Neural progenitor cell (in vitro differentiated cells): ENCODE data around the gene AIM2. TPM values are rescaled to one million over a fixed set of nuclear protein-coding genes. Genes with fewer than 3 reads are reported as not detected.

ENCODE experiments used
- DNase-seq: peaks from one replicate; pipeline ENCODE4 v3.0.0-alpha.2; 2016; ENCODE audit warnings: low spot score
- H2AFZ ChIP-seq: fragments of 200-600 bp; sonication (generic); replicated peaks from 2 replicates; pipeline ENCODE4 v1.6.1; 2016; ENCODE audit warnings: antibody characterized with exemption
- H3F3A ChIP-seq: fragments of 200-600 bp; sonication (generic); 2 replicates; pipeline ENCODE4 v1.6.1; 2016; ENCODE audit warnings: antibody characterized with exemption, low read depth
- H3K27ac ChIP-seq: fragments of 200-600 bp; sonication (generic); 2 replicates; pipeline ENCODE4 v1.5.1; 2016; ENCODE audit warnings: mild to moderate bottlenecking
- H3K27me3 ChIP-seq: fragments of 200-600 bp; sonication (generic); 2 replicates; pipeline ENCODE4 v1.6.1; 2016; ENCODE audit warnings: mild to moderate bottlenecking, moderate library complexity
- H3K36me3 ChIP-seq: fragments of 200-600 bp; sonication (generic); 2 replicates; pipeline ENCODE4 v1.5.1; 2016
- H3K4me1 ChIP-seq: fragments of 200-600 bp; sonication (generic); 2 replicates; pipeline ENCODE4 v1.6.1; 2016; ENCODE audit warnings: mixed run types
- H3K4me2 ChIP-seq: fragments of 200-600 bp; sonication (generic); 2 replicates; pipeline ENCODE4 v1.6.1; 2016
- H3K4me3 ChIP-seq: fragments of 200-600 bp; sonication (generic); 2 replicates; pipeline ENCODE4 v1.5.1; 2016
- H3K79me2 ChIP-seq: fragments of 200-600 bp; sonication (generic); 2 replicates; pipeline ENCODE4 v1.6.1; 2016; ENCODE audit warnings: low read depth
- H3K9ac ChIP-seq: fragments of 200-600 bp; sonication (generic); 2 replicates; pipeline ENCODE4 v1.6.1; 2016
- H3K9me3 ChIP-seq: fragments of 200-600 bp; sonication (generic); 2 replicates; pipeline ENCODE4 v1.5.1; 2016; ENCODE audit warnings: low read depth
- H4K20me1 ChIP-seq: fragments of 200-600 bp; sonication (generic); 2 replicates; pipeline ENCODE4 v1.6.1; 2016; ENCODE audit warnings: low read depth
- H3K27ac Mint-ChIP-seq: 3 replicates; pipeline ENCODE4 v1.8.0; 2021; ENCODE audit warnings: mixed read lengths
- H3K27me3 Mint-ChIP-seq: 2 replicates; pipeline ENCODE4 v1.8.0; 2022; ENCODE audit warnings: low read depth, mild to moderate bottlenecking, inconsistent platforms, moderate library complexity, mixed read lengths; ENCODE audit not compliant: insufficient read depth
- H3K36me3 Mint-ChIP-seq: 3 replicates; pipeline ENCODE4 v1.8.0; 2021; ENCODE audit warnings: mixed read lengths
- H3K4me1 Mint-ChIP-seq: 3 replicates; pipeline ENCODE4 v1.8.0; 2021; ENCODE audit warnings: mixed read lengths
- H3K4me3 Mint-ChIP-seq: 3 replicates; pipeline ENCODE4 v1.8.0; 2021; ENCODE audit warnings: mild to moderate bottlenecking, moderate library complexity, mixed read lengths
- H3K9me3 Mint-ChIP-seq: 3 replicates; pipeline ENCODE4 v1.8.0; 2020; ENCODE audit warnings: mixed read lengths
- EZH2 ChIP-seq: fragments of 200-600 bp; sonication (generic); IDR thresholded peaks from 2 replicates; pipeline ENCODE4 v1.6.1; 2017; ENCODE audit warnings: antibody characterized with exemption, mild to moderate bottlenecking, moderate library complexity
- EZH2phosphoT487 ChIP-seq: fragments of 200-600 bp; sonication (generic); IDR thresholded peaks from 2 replicates; pipeline ENCODE4 v1.6.1; 2017; ENCODE audit warnings: antibody characterized with exemption
- total RNA-seq: library from RNA; depleted of rRNA; stranded (reverse); fragments of >200 nt; gene quantifications from 2 replicates; pipeline ENCODE4 v1.2.3, GENCODE V29; 2015; ENCODE audit warnings: low replicate concordance
- TF ChIP-seq, protein P1 (sequence below): fragments of 200-600 bp; sonication (generic); IDR thresholded peaks from 2 replicates; pipeline ENCODE4 v1.5.1; 2017; ENCODE audit warnings: antibody characterized with exemption, mild to moderate bottlenecking

The AIM2 gene
- total RNA-seq, 1 donor from 2014 or later, result 2.9 TPM

- no peak overlapping the region for H2AFZ ChIP-seq
- Mint-ChIP-seq H3K27me3 (peaks cover 2% of the 10 kb centered on the region), H3K4me3 (no peak overlapping the region), H3K4me1 (peaks cover 3% of the 10 kb centered on the region), H3K27ac (no peak overlapping the region), H3K9me3 (no peaks in the 10 kb centered on the region), H3K36me3 (peaks cover 10% of the 10 kb centered on the region)
- no peaks in the 10 kb centered on the region for H3K9me3 ChIP-seq
- no peaks in the 10 kb centered on the region for H4K20me1 ChIP-seq
- no peak overlapping the region for H3K4me3 ChIP-seq
- no peak for DNase-seq
- H3K9ac ChIP-seq, result no peak overlapping the region
- H3K4me2 ChIP-seq, result no peak overlapping the region
- no peaks in the 10 kb centered on the region for H3F3A ChIP-seq
- H3K79me2 ChIP-seq, result no peaks in the 10 kb centered on the region
- peaks cover 8% of the 10 kb centered on the region for H3K36me3 ChIP-seq
- no peak for TF ChIP-seq EZH2
- TF ChIP-seq EZH2phosphoT487, result no peak
- TF ChIP-seq, protein P1, sequence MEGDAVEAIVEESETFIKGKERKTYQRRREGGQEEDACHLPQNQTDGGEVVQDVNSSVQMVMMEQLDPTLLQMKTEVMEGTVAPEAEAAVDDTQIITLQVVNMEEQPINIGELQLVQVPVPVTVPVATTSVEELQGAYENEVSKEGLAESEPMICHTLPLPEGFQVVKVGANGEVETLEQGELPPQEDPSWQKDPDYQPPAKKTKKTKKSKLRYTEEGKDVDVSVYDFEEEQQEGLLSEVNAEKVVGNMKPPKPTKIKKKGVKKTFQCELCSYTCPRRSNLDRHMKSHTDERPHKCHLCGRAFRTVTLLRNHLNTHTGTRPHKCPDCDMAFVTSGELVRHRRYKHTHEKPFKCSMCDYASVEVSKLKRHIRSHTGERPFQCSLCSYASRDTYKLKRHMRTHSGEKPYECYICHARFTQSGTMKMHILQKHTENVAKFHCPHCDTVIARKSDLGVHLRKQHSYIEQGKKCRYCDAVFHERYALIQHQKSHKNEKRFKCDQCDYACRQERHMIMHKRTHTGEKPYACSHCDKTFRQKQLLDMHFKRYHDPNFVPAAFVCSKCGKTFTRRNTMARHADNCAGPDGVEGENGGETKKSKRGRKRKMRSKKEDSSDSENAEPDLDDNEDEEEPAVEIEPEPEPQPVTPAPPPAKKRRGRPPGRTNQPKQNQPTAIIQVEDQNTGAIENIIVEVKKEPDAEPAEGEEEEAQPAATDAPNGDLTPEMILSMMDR, result no peak
- no peak overlapping the region for H3K27ac ChIP-seq
- no peaks in the 10 kb centered on the region for H3K4me1 ChIP-seq
- no peaks in the 10 kb centered on the region for H3K27me3 ChIP-seq
Observed at GRCh38 chr1:159065106-159065505, 11.5 kb downstream of the AIM2 start.

GRCh38 chr1:159058751-159059150, 17.8 kb downstream of the AIM2 start:
- Histone ChIP-seq H3K36me3 (peaks cover 8% of the 10 kb centered on the region), H3K4me1 (no peaks in the 10 kb centered on the region), H3K4me2 (no peak overlapping the region), H3K79me2 (no peaks in the 10 kb centered on the region), H3K27me3 (no peaks in the 10 kb centered on the region), H2AFZ (no peak overlapping the region), H3F3A (no peaks in the 10 kb centered on the region), H4K20me1 (no peaks in the 10 kb centered on the region), H3K9ac (no peak overlapping the region), H3K4me3 (no peak overlapping the region), H3K27ac (no peak overlapping the region), H3K9me3 (no peaks in the 10 kb centered on the region)
- Mint-ChIP-seq H3K27me3 (peaks cover 3% of the 10 kb centered on the region), H3K4me3 (no peak overlapping the region), H3K4me1 (peaks cover 22% of the 10 kb centered on the region), H3K9me3 (no peaks in the 10 kb centered on the region), H3K27ac (no peak overlapping the region), H3K36me3 (peaks cover 14% of the 10 kb centered on the region)
- no peak for TF ChIP-seq EZH2phosphoT487
- no peak for DNase-seq

- Histone ChIP-seq H3F3A (no peaks in the 10 kb centered on the region), H3K36me3 (peaks cover 8% of the 10 kb centered on the region), H3K79me2 (no peaks in the 10 kb centered on the region), H3K4me3 (no peak overlapping the region), H3K27me3 (no peaks in the 10 kb centered on the region), H3K4me1 (peaks cover 9% of the 10 kb centered on the region), H2AFZ (peak overlapping the region; percentile 38), H4K20me1 (no peaks in the 10 kb centered on the region), H3K9me3 (no peaks in the 10 kb centered on the region), H3K27ac (no peak overlapping the region), H3K4me2 (no peak overlapping the region), H3K9ac (no peak overlapping the region)
- peaks cover 8% of the 10 kb centered on the region for H3K36me3 Mint-ChIP-seq
- H3K9me3 Mint-ChIP-seq, result peaks cover 3% of the 10 kb centered on the region
- H3K27ac Mint-ChIP-seq, result peak overlapping the region; percentile 16
- DNase-seq, result peak; percentile 28
- peaks cover 31% of the 10 kb centered on the region for H3K4me1 Mint-ChIP-seq
- H3K4me3 Mint-ChIP-seq, result no peak overlapping the region
- H3K27me3 Mint-ChIP-seq, result peaks cover 8% of the 10 kb centered on the region
- TF ChIP-seq, protein P1, result peak; percentile 41
- TF ChIP-seq EZH2 (no peak), EZH2phosphoT487 (no peak)
Observed at GRCh38 chr1:159056069-159056698, 20.4 kb downstream of the AIM2 start.

- Mint-ChIP-seq H3K36me3 (peaks cover 6% of the 10 kb centered on the region), H3K9me3 (peaks cover 3% of the 10 kb centered on the region), H3K4me3 (no peak overlapping the region), H3K4me1 (peaks cover 31% of the 10 kb centered on the region), H3K27me3 (peaks cover 13% of the 10 kb centered on the region), H3K27ac (no peak overlapping the region)
- no peaks in the 10 kb centered on the region for H3K27me3 ChIP-seq
- no peaks in the 10 kb centered on the region for H3K79me2 ChIP-seq
- H2AFZ ChIP-seq, result no peak overlapping the region
- peaks cover under 1% of the 10 kb centered on the region for H3K36me3 ChIP-seq
- no peak for DNase-seq
- peaks cover 9% of the 10 kb centered on the region for H3K4me1 ChIP-seq
- no peak overlapping the region for H3K27ac ChIP-seq
- H3K4me2 ChIP-seq, result no peak overlapping the region
- H3F3A ChIP-seq, result no peaks in the 10 kb centered on the region
- no peak overlapping the region for H3K9ac ChIP-seq
- no peaks in the 10 kb centered on the region for H3K9me3 ChIP-seq
- no peaks in the 10 kb centered on the region for H4K20me1 ChIP-seq
- TF ChIP-seq EZH2 (no peak), EZH2phosphoT487 (no peak)
- TF ChIP-seq, protein P1, result no peak
- H3K4me3 ChIP-seq, result no peak overlapping the region
Observed at GRCh38 chr1:159055181-159055641, 21.4 kb downstream of the AIM2 start.
